Stimulated activated CD8-positive, alpha-beta memory T cell treated with anti-CD3 and anti-CD28 coated beads, Interleukin-15, amount 100 ng/mL, for 4 hours (primary cell): ENCODE data around the gene MYOF.
"Not testable (repeated sequence)": the region's sequence is repeated elsewhere in the genome, so short reads cannot be mapped to it uniquely, and the experiment has no call there.

Experiments used
- DNase-seq, 2 donors: peaks; one replicate each; pipeline ENCODE4 v3.0.0-alpha.2; 2020; ENCODE audit warnings: low read depth in 2 of 2

Gene MYOF

GRCh38 chr10:93299606-93300287 lies 182.4 kb downstream of the MYOF start:
- no peak for DNase-seq

- no peak for DNase-seq
Measured at GRCh38 chr10:93299195-93299594, 182.9 kb downstream of the MYOF start.

GRCh38 chr10:93296151-93296550 lies 186.0 kb downstream of the MYOF start:
- no peak for DNase-seq

- no peak for DNase-seq
Measured at GRCh38 chr10:93293999-93294398, 188.1 kb downstream of the MYOF start.

- DNase-seq: no peak
Measured at GRCh38 chr10:93290661-93291354, 191.3 kb downstream of the MYOF start.

- no peak for DNase-seq
Measured at GRCh38 chr10:93288679-93289634, 193.2 kb downstream of the MYOF start.

GRCh38 chr10:93287775-93288174 lies 194.4 kb downstream of the MYOF start:
- DNase-seq: no peak

GRCh38 chr10:93284246-93284645 lies 197.9 kb downstream of the MYOF start:
- DNase-seq: not testable (repeated sequence)

- no peak for DNase-seq
Measured at GRCh38 chr10:93281367-93281720, 200.8 kb downstream of the MYOF start.

GRCh38 chr10:93280699-93281366 lies 201.3 kb downstream of the MYOF start:
- DNase-seq: no peak

GRCh38 chr10:93280121-93280698 lies 201.9 kb downstream of the MYOF start:
- DNase-seq: no peak

- no peak for DNase-seq
Measured at GRCh38 chr10:93277360-93277759, 204.8 kb downstream of the MYOF start.

GRCh38 chr10:93274419-93274818 lies 207.7 kb downstream of the MYOF start:
- DNase-seq: no peak

- DNase-seq: no peak
Measured at GRCh38 chr10:93272884-93273675, 209.1 kb downstream of the MYOF start.

GRCh38 chr10:93271347-93271746 lies 210.8 kb downstream of the MYOF start:
- no peak for DNase-seq

GRCh38 chr10:93269281-93269680 lies 212.9 kb downstream of the MYOF start:
- DNase-seq: no peak

- DNase-seq: no peak
Measured at GRCh38 chr10:93268021-93268420, 214.1 kb downstream of the MYOF start.

- no peak for DNase-seq
Measured at GRCh38 chr10:93267521-93267920, 214.6 kb downstream of the MYOF start.

GRCh38 chr10:93266858-93267257 lies 215.3 kb downstream of the MYOF start:
- no peak for DNase-seq

- DNase-seq: no peak
Measured at GRCh38 chr10:93261961-93262610, 220.0 kb downstream of the MYOF start.
